Fibroblast of lung (primary cell): ENCODE results near the gene DEDD2. TPM values are rescaled to one million over a fixed set of nuclear protein-coding genes. Genes with fewer than 3 reads are reported as not detected.

Experiments used
- DNase-seq, 2 donors: peaks; one replicate each; pipeline versions ENCODE4 v3.0.0 to v3.0.0-alpha.2; 2010; ENCODE audit warnings: low read depth in 2 of 2
- H2AFZ ChIP-seq: 2 replicates; pipeline ENCODE4 v1.5.1; 2012; ENCODE audit warnings: low read length, control low read depth, inconsistent platforms
- H3K27ac ChIP-seq: 2 replicates; pipeline ENCODE4 v1.5.1; 2011; ENCODE audit warnings: low read length, control low read depth; ENCODE audit not compliant: insufficient read depth
- H3K27me3 ChIP-seq: 2 replicates; pipeline ENCODE4 v1.5.1; 2011; ENCODE audit warnings: mild to moderate bottlenecking, low read length; ENCODE audit not compliant: control insufficient read depth, insufficient read depth
- H3K36me3 ChIP-seq: 2 replicates; pipeline ENCODE4 v1.5.1; 2011; ENCODE audit warnings: low read length; ENCODE audit not compliant: control insufficient read depth, insufficient read depth
- H3K4me1 ChIP-seq: 2 replicates; pipeline ENCODE4 v1.5.1; 2011; ENCODE audit warnings: low read length; ENCODE audit not compliant: control insufficient read depth, insufficient read depth; ENCODE audit errors: extremely low read depth
- H3K4me2 ChIP-seq: 2 replicates; pipeline ENCODE4 v1.5.1; 2011; ENCODE audit warnings: low read length, control low read depth; ENCODE audit not compliant: insufficient read depth; ENCODE audit errors: extremely low read depth
- H3K4me3 ChIP-seq, 4 experiments: fragments of 200-600 bp in 1 of 4; sonication (generic) in 1 of 4; replicated peaks in 1 of 4; 2 replicates each; pipeline ENCODE4 v1.5.1; 2011 to 2016; ENCODE audit warnings: low read length in 4 of 4, low read depth in 3 of 4, mild to moderate bottlenecking in 3 of 4, control low read depth in 2 of 4, inconsistent platforms in 1 of 4, mixed read lengths in 1 of 4; ENCODE audit not compliant: insufficient read depth in 1 of 4; ENCODE audit errors: control extremely low read depth in 1 of 4
- H3K79me2 ChIP-seq: 2 replicates; pipeline ENCODE4 v1.5.1; 2012; ENCODE audit warnings: mild to moderate bottlenecking, low read length, inconsistent platforms; ENCODE audit not compliant: control insufficient read depth, insufficient read depth
- H3K9ac ChIP-seq: 2 replicates; pipeline ENCODE4 v1.5.1; 2011; ENCODE audit warnings: mild to moderate bottlenecking, low read length, control low read depth; ENCODE audit not compliant: insufficient read depth
- H3K9me3 ChIP-seq: 2 replicates; pipeline ENCODE4 v1.5.1; 2012; ENCODE audit warnings: low read depth, low read length; ENCODE audit not compliant: control insufficient read depth, insufficient read depth
- H4K20me1 ChIP-seq: 2 replicates; pipeline ENCODE4 v1.5.1; 2011; ENCODE audit warnings: low read length; ENCODE audit not compliant: control insufficient read depth, insufficient read depth; ENCODE audit errors: extremely low read depth
- EZH2 ChIP-seq: IDR thresholded peaks from 2 replicates; pipeline ENCODE4 v1.5.1; 2012; ENCODE audit warnings: low read length, control low read depth, mild to moderate bottlenecking; ENCODE audit errors: missing control alignments
- polyA plus RNA-seq, 2 donors: library from polyadenylated mRNA; depleted of rRNA in 1 of 2; stranded (reverse) in 1 of 2; unstranded in 1 of 2; fragments of >200 nt; gene quantifications; 2 replicates each; pipeline ENCODE4 v1.2.1, GENCODE V29; 2011 to 2012; ENCODE audit warnings: missing spikeins in 1 of 2
- total RNA-seq: library from RNA; depleted of rRNA; stranded (reverse); fragments of >200 nt; gene quantifications from 2 replicates; pipeline ENCODE4 v1.2.1, GENCODE V29; 2014
- TF ChIP-seq, protein P1 (sequence below), 2 donors: IDR thresholded peaks in 1 of 2; conservative IDR thresholded peaks in 1 of 2; 1 replicate in 1 of 2; 2 replicates in 1 of 2; pipeline ENCODE4 v1.5.1; 2011 to 2012; ENCODE audit warnings: low read length in 2 of 2, control low read depth in 1 of 2, inconsistent platforms in 1 of 2, low read depth in 1 of 2, mild to moderate bottlenecking in 1 of 2

Gene DEDD2
- total and polyA plus RNA-seq, 2 donors (not counting 1 experiment from before 2014, with no cell fraction given) = 10.0 to 17.8 TPM

- Histone ChIP-seq H3K4me2 (no peak overlapping the region), H3K36me3 (peaks cover 17% of the 10 kb centered on the region), H3K79me2 (no peaks in the 10 kb centered on the region), H3K27ac (no peak overlapping the region), H2AFZ (no peak overlapping the region), H3K4me3 (no peak overlapping the region), H3K4me1 (no peaks in the 10 kb centered on the region), H3K27me3 (no peaks in the 10 kb centered on the region), H3K9me3 (no peaks in the 10 kb centered on the region), H4K20me1 (no peaks in the 10 kb centered on the region), H3K9ac (no peak overlapping the region)
- TF ChIP-seq, protein P1, sequence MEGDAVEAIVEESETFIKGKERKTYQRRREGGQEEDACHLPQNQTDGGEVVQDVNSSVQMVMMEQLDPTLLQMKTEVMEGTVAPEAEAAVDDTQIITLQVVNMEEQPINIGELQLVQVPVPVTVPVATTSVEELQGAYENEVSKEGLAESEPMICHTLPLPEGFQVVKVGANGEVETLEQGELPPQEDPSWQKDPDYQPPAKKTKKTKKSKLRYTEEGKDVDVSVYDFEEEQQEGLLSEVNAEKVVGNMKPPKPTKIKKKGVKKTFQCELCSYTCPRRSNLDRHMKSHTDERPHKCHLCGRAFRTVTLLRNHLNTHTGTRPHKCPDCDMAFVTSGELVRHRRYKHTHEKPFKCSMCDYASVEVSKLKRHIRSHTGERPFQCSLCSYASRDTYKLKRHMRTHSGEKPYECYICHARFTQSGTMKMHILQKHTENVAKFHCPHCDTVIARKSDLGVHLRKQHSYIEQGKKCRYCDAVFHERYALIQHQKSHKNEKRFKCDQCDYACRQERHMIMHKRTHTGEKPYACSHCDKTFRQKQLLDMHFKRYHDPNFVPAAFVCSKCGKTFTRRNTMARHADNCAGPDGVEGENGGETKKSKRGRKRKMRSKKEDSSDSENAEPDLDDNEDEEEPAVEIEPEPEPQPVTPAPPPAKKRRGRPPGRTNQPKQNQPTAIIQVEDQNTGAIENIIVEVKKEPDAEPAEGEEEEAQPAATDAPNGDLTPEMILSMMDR (conservative IDR thresholded peaks at IDR 0.05 in 1 of 2, IDR thresholded peaks at IDR 0.05 in 1 of 2; ENCODE audit: low read depth in 1 of 2, low read length in 2 of 2) = no peak
- no peak for TF ChIP-seq EZH2
- no peak for DNase-seq
These were observed 18.6 kb downstream of the DEDD2 start for GRCh38 chr19:42198676-42199439.

GRCh38 chr19:42197375-42197817 lies 20.1 kb downstream of the DEDD2 start:
- no peak for DNase-seq
- Histone ChIP-seq H3K27ac (no peak overlapping the region), H3K9ac (no peak overlapping the region), H3K9me3 (no peaks in the 10 kb centered on the region), H3K4me2 (no peak overlapping the region), H3K4me3 (no peak overlapping the region), H3K4me1 (no peaks in the 10 kb centered on the region), H3K79me2 (no peaks in the 10 kb centered on the region), H3K27me3 (no peaks in the 10 kb centered on the region), H2AFZ (no peak overlapping the region), H4K20me1 (no peaks in the 10 kb centered on the region), H3K36me3 (peaks cover 12% of the 10 kb centered on the region)
- no peak for TF ChIP-seq EZH2
- TF ChIP-seq, protein P1 (conservative IDR thresholded peaks at IDR 0.05 in 1 of 2, IDR thresholded peaks at IDR 0.05 in 1 of 2; ENCODE audit: low read depth in 1 of 2, low read length in 2 of 2) = no peak

DNA sequence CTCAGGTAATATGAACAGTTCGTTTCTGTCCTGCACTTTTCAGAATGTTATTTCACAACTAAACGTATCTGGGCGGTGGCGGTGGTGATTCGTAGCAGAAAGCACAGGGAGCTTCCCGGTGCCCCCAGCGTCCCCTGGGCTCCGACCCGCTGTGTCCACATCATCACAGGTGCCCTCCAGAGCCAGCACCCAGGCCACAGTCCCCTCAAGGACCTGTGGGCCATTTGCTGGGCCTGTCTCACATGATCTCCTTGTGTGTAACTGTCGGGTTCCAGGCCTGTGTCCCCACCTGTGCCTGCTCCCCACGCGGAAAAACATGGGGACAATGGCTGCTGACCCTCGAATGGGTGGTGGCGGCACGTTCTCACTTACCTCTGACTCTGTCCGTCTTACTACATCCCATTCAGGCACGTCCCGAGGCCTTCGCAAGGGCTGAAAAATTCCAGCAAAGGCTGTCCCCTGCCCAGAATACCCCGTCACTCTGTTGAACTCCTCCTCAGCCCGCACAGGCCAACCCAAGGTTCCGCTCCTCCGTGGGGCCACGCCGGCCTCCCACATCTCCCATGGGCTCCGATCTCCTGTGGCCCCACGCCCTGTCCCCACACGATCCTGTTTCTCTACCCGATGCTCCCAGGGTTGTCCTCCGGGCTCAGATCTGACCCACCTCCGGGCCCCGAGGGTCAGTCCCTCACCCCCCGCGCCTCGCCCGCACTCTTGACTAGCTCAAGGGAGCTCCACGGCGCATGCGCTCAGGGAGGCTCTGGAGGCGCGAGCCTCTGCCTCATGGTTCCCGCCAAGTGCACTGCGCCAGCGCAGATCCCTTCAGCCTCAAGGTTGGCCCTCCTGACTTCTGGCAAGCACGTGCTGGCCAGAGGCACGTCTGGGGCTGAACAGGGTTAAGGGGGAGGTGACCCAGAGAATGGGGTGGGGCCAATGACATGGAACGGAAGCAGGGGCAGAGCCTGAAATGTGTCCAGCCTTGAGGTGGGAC lies 21.2 kb downstream of the DEDD2 start:
- peaks cover 5% of the 10 kb centered on the region for H3K4me1 ChIP-seq
- H3K36me3 ChIP-seq = peaks cover 7% of the 10 kb centered on the region
- no peaks in the 10 kb centered on the region for H3K79me2 ChIP-seq
- H3K9me3 ChIP-seq = no peaks in the 10 kb centered on the region
- no peaks in the 10 kb centered on the region for H3K27me3 ChIP-seq
- no peak overlapping the region for H3K27ac ChIP-seq
- no peak overlapping the region for H3K9ac ChIP-seq
- no peaks in the 10 kb centered on the region for H4K20me1 ChIP-seq
- DNase-seq = no peak
- no peak overlapping the region for H3K4me3 ChIP-seq
- no peak overlapping the region for H3K4me2 ChIP-seq
- no peak for TF ChIP-seq EZH2
- TF ChIP-seq, protein P1 (conservative IDR thresholded peaks at IDR 0.05 in 1 of 2, IDR thresholded peaks at IDR 0.05 in 1 of 2; ENCODE audit: low read depth in 1 of 2, low read length in 2 of 2) = no peak
- H2AFZ ChIP-seq = no peak overlapping the region
